ENCODE results near the gene TCF15.

- TF ChIP-seq CTCF (IDR thresholded peaks at IDR 0.05; ENCODE audit: low read length) (no peak), EZH2 (IDR thresholded peaks at IDR 0.05; ENCODE audit: borderline replicate concordance, low read length) (no peak)
These were observed 9.4 kb downstream of the TCF15 start for GRCh38 chr20:600736-601135.

All from OCI-LY1 (cell line).